RPMI8226 (cell line): ENCODE results near the gene HOXA2.
A peak's percentile ranks its signal among the peaks of the same experiment; 100 is the strongest.

Experiments
- DNase-seq: peaks from one replicate; pipeline ENCODE4 v3.0.0-alpha.2; 2015

The HOXA2 gene

GRCh38 chr7:27102581-27103442, at the start of gene HOXA2:
Gene HOXA2 (minus strand): TSS chr7:27102683. CDS start chr7:27102500, 183 bp downstream.
- no peak for DNase-seq

GRCh38 chr7:27151341-27151930, 49.0 kb upstream of the HOXA2 start:
- DNase-seq: no peak

GRCh38 chr7:27150568-27151340, 48.3 kb upstream of the HOXA2 start:
- peak; percentile 80 for DNase-seq

- no peak for DNase-seq
Measured at GRCh38 chr7:27149842-27150567, 47.5 kb upstream of the HOXA2 start.

GRCh38 chr7:27148756-27149641, 46.5 kb upstream of the HOXA2 start:
- no peak for DNase-seq

GRCh38 chr7:27148031-27148755, 45.7 kb upstream of the HOXA2 start:
- DNase-seq: no peak

GRCh38 chr7:27147199-27148030, 44.9 kb upstream of the HOXA2 start, which contains the start of gene HOXA6:
Gene HOXA6 (minus strand): TSS chr7:27147774. CDS start chr7:27147749, 25 bp downstream.
- no peak for DNase-seq

- DNase-seq: no peak
Measured at GRCh38 chr7:27146491-27147198, 44.2 kb upstream of the HOXA2 start.

GRCh38 chr7:27145914-27146412, 43.5 kb upstream of the HOXA2 start:
- DNase-seq: no peak

- DNase-seq: no peak
Measured at GRCh38 chr7:27145165-27145913, 42.9 kb upstream of the HOXA2 start.

GRCh38 chr7:27144781-27145164, 42.3 kb upstream of the HOXA2 start:
- no peak for DNase-seq

- DNase-seq: no peak
Measured at GRCh38 chr7:27143950-27144780, 41.7 kb upstream of the HOXA2 start.

- DNase-seq: no peak
Measured at GRCh38 chr7:27143023-27143949, 40.8 kb upstream of the HOXA2 start, which contains the start of gene HOXA5. Gene HOXA5 (minus strand): TSS chr7:27143681. CDS start chr7:27143607, 74 bp downstream.

- DNase-seq: no peak
Measured at GRCh38 chr7:27142580-27143022, 40.1 kb upstream of the HOXA2 start.

GRCh38 chr7:27141923-27142579, 39.6 kb upstream of the HOXA2 start:
- no peak for DNase-seq
